IMR-90 (cell line): ENCODE measurements around the gene ITGB2. TPM values are rescaled to one million over a fixed set of nuclear protein-coding genes. Genes with fewer than 3 reads are reported as not detected.

Source experiments
- ATAC-seq: fragments of 200-7000 bp; cut with Tn5 transposase; 2 replicates; pipeline ENCODE4 v1.9.1; 2020; ENCODE audit warnings: low read depth, mild to moderate bottlenecking, moderate library complexity
- BruUV-seq: library from RNA; stranded (reverse); fragments of 400-500 nt; replicated peaks from 2 replicates; lab custom pipeline; 2021; lab: Mats Ljungman, UMichigan
- CTCF ChIA-PET: fragments of 300-600 bp; formaldehyde crosslinking; extraction: SDS; loops from one replicate; lab custom pipeline; 2021; ENCODE audit warnings: antibody characterized with exemption; lab: Yijun Ruan, JAX
- POLR2A ChIA-PET: fragments of 300-600 bp; sonication (Branson Sonifier 250); formaldehyde crosslinking; loops from one replicate; lab custom pipeline; 2022; ENCODE audit warnings: antibody characterized with exemption; ENCODE audit not compliant: unreplicated experiment; lab: Charles Lee
- DNase-seq: peaks from one replicate; pipeline ENCODE4 v3.0.0; 2013
- H2AFZ ChIP-seq: replicated peaks from 2 replicates; pipeline ENCODE3; 2013; ENCODE audit warnings: low read length, mild to moderate bottlenecking; ENCODE audit not compliant: poor library complexity
- H2AK5ac ChIP-seq: 2 replicates; pipeline ENCODE4 v1.6.1; 2013; ENCODE audit warnings: low read depth, low read length, inconsistent platforms
- H2AK9ac ChIP-seq: replicated peaks from 2 replicates; pipeline ENCODE3; 2013; ENCODE audit warnings: mild to moderate bottlenecking, low read depth, low read length, moderate library complexity; ENCODE audit not compliant: poor library complexity
- H2BK120ac ChIP-seq: 2 replicates; pipeline ENCODE4 v1.6.1; 2013; ENCODE audit warnings: low read depth, low read length, inconsistent platforms
- H2BK15ac ChIP-seq: 3 replicates; pipeline ENCODE4 v1.6.1; 2013; ENCODE audit warnings: low read depth, low read length, inconsistent platforms
- H2BK20ac ChIP-seq: 2 replicates; pipeline ENCODE4 v1.6.1; 2013; ENCODE audit warnings: low read depth, mild to moderate bottlenecking, inconsistent platforms, low read length, moderate library complexity
- H2BK5ac ChIP-seq: 2 replicates; pipeline ENCODE4 v1.6.1; 2013; ENCODE audit warnings: mild to moderate bottlenecking, low read depth, low read length, inconsistent platforms; ENCODE audit not compliant: poor library complexity, severe bottlenecking
- H3K14ac ChIP-seq: replicated peaks from 2 replicates; pipeline ENCODE4 v1.6.1; 2013; ENCODE audit warnings: low read depth, low read length, inconsistent platforms
- H3K18ac ChIP-seq: 2 replicates; pipeline ENCODE4 v1.6.1; 2013; ENCODE audit warnings: low read depth, low read length, control low read depth
- H3K23ac ChIP-seq: 2 replicates; pipeline ENCODE4 v1.6.1; 2013; ENCODE audit warnings: low read depth, low read length, inconsistent platforms
- H3K27ac ChIP-seq: 2 replicates; pipeline ENCODE4 v1.5.1; 2013; ENCODE audit warnings: mild to moderate bottlenecking, control low read depth, low read length; ENCODE audit not compliant: insufficient read depth
- H3K27me3 ChIP-seq: 2 replicates; pipeline ENCODE4 v1.6.1; 2013; ENCODE audit warnings: low read length; ENCODE audit not compliant: control insufficient read depth, insufficient read depth
- H3K36me3 ChIP-seq: 2 replicates; pipeline ENCODE4 v1.6.1; 2013; ENCODE audit warnings: low read length, mixed read lengths; ENCODE audit not compliant: control insufficient read depth, insufficient read depth
- H3K4ac ChIP-seq: 2 replicates; pipeline ENCODE4 v1.6.1; 2013; ENCODE audit warnings: low read depth, low read length, inconsistent platforms
- H3K4me1 ChIP-seq: 2 replicates; pipeline ENCODE4 v1.6.1; 2013; ENCODE audit warnings: low read length, mixed read lengths; ENCODE audit not compliant: control insufficient read depth, insufficient read depth
- H3K4me2 ChIP-seq: 2 replicates; pipeline ENCODE4 v1.6.1; 2013; ENCODE audit warnings: low read depth, mild to moderate bottlenecking, control low read depth, low read length, moderate library complexity
- H3K4me3 ChIP-seq: 2 replicates; pipeline ENCODE4 v1.5.1; 2013; ENCODE audit warnings: low read depth, mild to moderate bottlenecking, control low read depth, low read length, moderate library complexity; ENCODE audit not compliant: insufficient read depth
- H3K56ac ChIP-seq: 2 replicates; pipeline ENCODE4 v1.6.1; 2013; ENCODE audit warnings: low read length, inconsistent platforms; ENCODE audit not compliant: insufficient read depth; ENCODE audit errors: extremely low read depth
- H3K79me1 ChIP-seq, 2 experiments: 2 replicates each; pipeline ENCODE4 v1.6.1; 2013; ENCODE audit warnings: low read length in 2 of 2, inconsistent platforms in 1 of 2, low read depth in 1 of 2
- H3K9ac ChIP-seq: 2 replicates; pipeline ENCODE4 v1.6.1; 2013; ENCODE audit warnings: low read depth, low read length, control low read depth
- H3K9me1 ChIP-seq: 2 replicates; pipeline ENCODE4 v1.6.1; 2013; ENCODE audit warnings: low read length, inconsistent platforms; ENCODE audit not compliant: insufficient read depth
- H3K9me3 ChIP-seq: 2 replicates; pipeline ENCODE4 v1.6.1; 2013; ENCODE audit warnings: low read length; ENCODE audit not compliant: control insufficient read depth, insufficient read depth
- H4K20me1 ChIP-seq: 2 replicates; pipeline ENCODE4 v1.6.1; 2013; ENCODE audit warnings: low read length, inconsistent platforms; ENCODE audit not compliant: insufficient read depth
- H4K5ac ChIP-seq: 2 replicates; pipeline ENCODE4 v1.6.1; 2013; ENCODE audit warnings: mild to moderate bottlenecking, low read depth, low read length, control low read depth
- H4K8ac ChIP-seq, 2 experiments: 2 replicates each; pipeline ENCODE4 v1.6.1; 2013; ENCODE audit warnings: low read depth in 2 of 2, low read length in 2 of 2, control low read depth in 1 of 2, inconsistent platforms in 1 of 2
- H4K91ac ChIP-seq: 2 replicates; pipeline ENCODE4 v1.6.1; 2013; ENCODE audit warnings: low read depth, low read length, inconsistent platforms; ENCODE audit not compliant: insufficient read depth
- CEBPB ChIP-seq: IDR thresholded peaks from 2 replicates; pipeline ENCODE4 v1.6.1; 2012; ENCODE audit warnings: low read depth, low read length, improper control_type of control experiment
- WGBS, 2 experiments: methylation state at CpG; one replicate each; pipeline versions ENCODE4 v1.1.5 to v1.1.7; 2013; ENCODE audit warnings: missing lambda C conversion rate in 2 of 2; ENCODE audit not compliant: insufficient read length in 1 of 2; ENCODE audit errors: extremely low coverage in 2 of 2; 5-methylcytosine and 5-hydroxymethylcytosine counted together
- dilution Hi-C: fragments of 300-500 bp; cut with HindIII; formaldehyde crosslinking; loops from one replicate; pipeline ENCODE4 v1.14.3; 2018; ENCODE audit warnings: low sequenced_read_pairs; ENCODE audit not compliant: unreplicated experiment
- in situ Hi-C: fragments of 300-500 bp; cut with MboI; formaldehyde crosslinking; loops from 3 replicates; pipeline ENCODE4 v1.14.3; 2019; ENCODE audit warnings: low sequenced_read_pairs, inconsistent platforms, mixed read lengths
- intact Hi-C: fragments of 100-400 bp; cut with micrococcal nuclease; formaldehyde crosslinking; loops from 2 replicates; pipeline ENCODE4 v1.10.0; 2022
- polyA plus RNA-seq, 3 experiments: library from polyadenylated mRNA; depleted of rRNA; stranded (reverse); fragments of >200 nt; gene quantifications; 2 replicates each; pipeline ENCODE4 v1.2.3, GENCODE V29; 2012; ENCODE audit warnings: low replicate concordance in 1 of 3
- total RNA-seq: library from RNA; depleted of rRNA; stranded (reverse); fragments of >200 nt; gene quantifications from 2 replicates; pipeline ENCODE4 v1.2.3, GENCODE V29; 2012

The ITGB2 gene
- total and polyA plus RNA-seq, 2 of the 4 experiments (the other 2 are of a cell fraction) = 0.14 TPM; not detected in 1

GRCh38 chr21:44953628-44954021 lies 32.9 kb upstream of the ITGB2 start:
- no peak overlapping the region for H2BK15ac ChIP-seq
- no peak overlapping the region for H3K4me2 ChIP-seq
- dilution Hi-C loops = no loop called here
- POLR2A ChIA-PET = no interaction called here
- no peak overlapping the region for H2BK5ac ChIP-seq
- H3K23ac ChIP-seq = no peak overlapping the region
- H3K9me3 ChIP-seq = no peaks in the 10 kb centered on the region
- H3K9ac ChIP-seq = no peak overlapping the region
- H3K14ac ChIP-seq = no peak overlapping the region
- H3K18ac ChIP-seq = no peak overlapping the region
- H2AK9ac ChIP-seq = peak overlapping the region; percentile 42
- no peak overlapping the region for H4K8ac ChIP-seq
- intact Hi-C loops = no loop called here
- H3K27me3 ChIP-seq = no peaks in the 10 kb centered on the region
- H3K4ac ChIP-seq = no peak overlapping the region
- peak overlapping the region; percentile 75; the same call in 1 of the 2 replicates for H2AK5ac ChIP-seq
- no peak overlapping the region for H2AFZ ChIP-seq
- H3K36me3 ChIP-seq = peaks cover 38% of the 10 kb centered on the region
- H4K91ac ChIP-seq = no peak overlapping the region; the same call in 1 of the 2 replicates
- TF ChIP-seq CEBPB = no peak
- H3K56ac ChIP-seq = no peak overlapping the region
- BruUV-seq = no TSS peak
- ATAC-seq (no peak), DNase-seq (no peak)
- H3K4me1 ChIP-seq = peaks cover 6% of the 10 kb centered on the region
- 0 out of 2 replicates have a peak, but pooled peaks cover 5% of the 10 kb centered on the region for H3K9me1 ChIP-seq
- H2BK20ac ChIP-seq = 0 out of 2 replicates have a peak overlapping the region, but pooled peaks have one; percentile 31
- no peak overlapping the region; the same call in 1 of the 2 replicates for H2BK120ac ChIP-seq
- peaks cover 24% of the 10 kb centered on the region for H4K20me1 ChIP-seq
- H3K79me1 ChIP-seq = peaks cover 19 to 77% of the 10 kb centered on the region in 2 experiments
- no peak overlapping the region for H3K27ac ChIP-seq
- CTCF ChIA-PET = no interaction called here
- in situ Hi-C loops = no loop called here
- no peak overlapping the region for H3K4me3 ChIP-seq
- WGBS, 2 experiments = 96% methylated on average over 12 of the region's 13 CpGs; no CpG with 5 or more reads in 1 of the 2 experiments
- no peak overlapping the region for H4K5ac ChIP-seq
